Adrenal gland (tissue), 5 donors: ENCODE results near the gene METTL16.

Source experiments
- CTCF ChIP-seq, 6 experiments: fragments of 450-650 bp in 4 of 6; fragments of 200-600 bp in 2 of 6; sonication (generic) in 1 of 6; IDR thresholded peaks; 1 replicate in 5 of 6; 2 replicates in 1 of 6; pipeline versions ENCODE4 v1.5.1 to v1.8.0; 2016 to 2021; ENCODE audit warnings: antibody characterized with exemption in 6 of 6, mild to moderate bottlenecking in 2 of 6, moderate library complexity in 1 of 6
- POLR2A ChIP-seq, 2 donors: fragments of 450-650 bp; IDR thresholded peaks; one replicate each; pipeline ENCODE4 v1.6.1; 2017; ENCODE audit warnings: antibody characterized with exemption in 2 of 2, mild to moderate bottlenecking in 2 of 2, moderate library complexity in 1 of 2
- donor health status: DM: no; HTN: no; CAD: no.

- TF ChIP-seq CTCF (IDR thresholded peaks at IDR 0.05) (no peak), POLR2A (IDR thresholded peaks at IDR 0.05) (no peak)
These were observed 8.1 kb downstream of the METTL16 start for GRCh38 chr17:2503627-2504026.
